NCI-H2081 treated with DMSO at 0.1 percent for 48 hours (cell line): ENCODE measurements around the gene POLA1.
"Not testable (repeated sequence)": the region's sequence is repeated elsewhere in the genome, so short reads cannot be mapped to it uniquely, and the experiment has no call there.

Experiments
- DNase-seq: peaks from one replicate; lab custom pipeline; 2025; lab: John Stamatoyannopoulos, UW

The POLA1 gene

DNA sequence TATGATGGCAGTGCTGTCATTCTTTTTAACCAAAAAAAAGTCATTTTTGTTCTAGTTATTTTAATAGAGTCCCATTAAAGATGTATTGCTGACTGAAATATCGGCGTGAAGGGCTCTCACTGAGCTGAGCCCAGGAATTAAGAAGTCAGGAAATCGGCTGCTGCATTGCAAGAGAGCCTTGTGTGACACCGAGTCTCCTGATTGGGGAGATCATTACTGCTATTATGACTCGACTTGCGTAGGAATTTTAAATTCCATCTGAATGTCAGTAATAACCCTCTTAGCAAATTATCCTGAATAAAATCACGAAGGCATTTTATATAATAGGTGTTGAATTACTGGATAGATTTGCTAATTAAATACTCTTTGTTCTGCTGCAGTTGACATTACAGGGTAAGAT, 111.5 kb downstream of the POLA1 start:
- no peak for DNase-seq

DNA sequence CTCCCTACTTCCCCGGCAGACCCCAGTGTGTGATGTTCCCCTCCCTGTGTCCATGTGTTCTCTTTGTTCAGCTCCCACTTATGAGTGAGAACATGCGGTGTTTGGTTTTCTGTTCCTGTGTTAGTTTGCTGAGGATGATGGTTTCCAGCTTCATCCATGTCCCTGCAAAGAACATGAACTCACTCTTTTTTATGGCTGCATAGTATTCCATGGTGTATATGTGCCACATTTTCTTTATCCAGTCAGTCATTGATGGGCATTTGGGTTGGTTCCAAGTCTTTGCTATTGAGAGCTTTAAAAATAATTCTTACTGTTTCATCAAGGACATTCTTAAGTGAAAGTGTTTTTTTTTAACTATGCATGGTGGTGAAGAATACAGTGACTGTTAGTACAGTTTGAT, 126.1 kb downstream of the POLA1 start:
- not testable (repeated sequence) for DNase-seq

DNA sequence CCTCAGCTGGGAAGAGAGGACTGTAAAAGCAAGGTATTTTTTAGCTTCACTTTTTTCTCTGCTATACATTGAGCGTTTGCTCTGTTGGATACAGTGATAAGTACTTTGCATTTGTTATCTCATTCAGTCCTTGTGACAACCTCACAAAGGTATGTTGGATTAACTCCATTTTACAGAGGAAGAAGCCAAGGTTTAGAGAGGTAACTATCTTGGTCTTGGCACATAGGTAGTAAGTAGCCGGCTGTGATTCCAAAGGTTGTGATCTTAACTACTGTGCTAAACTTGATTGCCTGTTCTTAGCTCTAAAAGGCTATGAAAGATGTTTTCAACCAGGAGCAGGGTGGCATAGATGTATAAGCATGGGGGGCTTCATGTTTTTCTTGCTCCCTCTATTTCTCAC, 134.4 kb downstream of the POLA1 start:
- no peak for DNase-seq

DNA sequence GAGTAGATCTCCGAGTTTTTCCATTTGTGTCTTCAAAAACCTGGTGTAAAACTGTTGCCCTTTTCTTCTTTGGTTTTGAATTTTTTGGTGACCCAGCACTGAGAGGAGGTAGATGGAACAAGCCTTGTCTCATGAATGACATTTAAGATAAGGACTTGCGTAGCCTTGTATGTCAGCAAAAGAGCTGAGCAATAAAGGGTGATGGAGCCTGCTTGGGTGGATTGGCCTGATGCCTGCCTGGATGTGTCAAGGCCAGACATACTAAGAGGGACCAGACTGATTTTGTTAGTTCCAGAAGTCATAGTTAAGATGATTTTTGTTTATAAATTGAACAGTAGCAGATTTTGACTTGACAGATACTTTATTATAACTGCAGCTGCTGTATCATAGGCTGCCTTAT, 134.9 kb downstream of the POLA1 start:
- DNase-seq: no peak

DNA sequence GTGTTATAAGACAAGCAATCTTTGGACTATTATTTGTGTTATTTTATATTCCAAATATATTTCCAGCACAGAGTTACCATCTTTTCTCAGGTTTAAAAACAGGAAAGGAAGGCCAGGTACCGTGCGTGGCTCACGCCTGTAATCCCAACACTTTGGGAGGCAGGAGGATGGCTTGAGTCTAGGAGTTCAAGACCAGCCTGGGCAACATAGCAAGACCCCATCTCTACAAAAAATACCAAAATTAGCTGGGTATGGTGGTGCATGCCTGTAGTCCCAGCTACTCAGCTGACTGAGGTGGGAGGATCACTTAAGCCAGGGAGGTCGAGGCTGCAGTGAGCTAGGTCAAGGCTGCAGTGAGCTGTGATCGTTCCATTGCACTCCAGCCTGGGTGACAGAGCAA, 140.0 kb downstream of the POLA1 start:
- DNase-seq: no peak

DNA sequence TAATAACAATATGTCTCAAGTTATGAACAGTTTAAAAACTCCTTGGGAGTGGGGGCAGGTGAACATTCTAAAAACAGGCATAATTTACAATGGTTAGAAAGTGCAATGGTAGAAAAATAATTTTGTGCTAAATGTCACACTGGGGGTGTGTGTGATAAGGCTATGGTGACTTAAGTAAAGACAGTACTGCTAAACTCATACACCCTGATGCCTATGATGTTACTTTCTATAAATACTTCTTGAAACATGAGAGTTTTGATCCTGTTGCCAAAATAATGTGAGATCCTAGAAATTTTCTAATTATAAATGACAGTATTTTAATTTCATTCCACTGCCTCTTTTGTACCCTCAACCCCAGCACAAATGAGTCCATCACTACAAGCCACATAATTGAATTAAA, 144.2 kb downstream of the POLA1 start:
- DNase-seq: no peak

DNA sequence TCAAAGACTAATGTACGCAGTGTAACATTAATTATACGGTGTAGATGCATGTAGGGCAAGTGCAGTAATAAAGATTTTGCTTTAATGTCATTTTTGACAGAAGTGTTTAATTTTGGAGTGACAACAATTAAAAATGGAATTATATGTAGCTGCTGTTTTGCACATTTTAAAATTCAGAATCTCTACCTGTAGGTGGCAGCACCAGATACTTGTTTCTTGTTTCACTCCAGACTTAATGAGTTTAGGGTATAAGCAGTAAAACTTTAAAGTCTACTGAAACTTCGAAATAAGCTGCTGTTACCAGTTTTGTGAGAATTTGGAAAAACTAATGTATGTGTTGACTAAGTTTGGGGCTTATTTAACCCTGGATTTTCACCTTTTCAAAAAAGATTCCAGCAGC, 144.9 kb downstream of the POLA1 start:
- no peak for DNase-seq

DNA sequence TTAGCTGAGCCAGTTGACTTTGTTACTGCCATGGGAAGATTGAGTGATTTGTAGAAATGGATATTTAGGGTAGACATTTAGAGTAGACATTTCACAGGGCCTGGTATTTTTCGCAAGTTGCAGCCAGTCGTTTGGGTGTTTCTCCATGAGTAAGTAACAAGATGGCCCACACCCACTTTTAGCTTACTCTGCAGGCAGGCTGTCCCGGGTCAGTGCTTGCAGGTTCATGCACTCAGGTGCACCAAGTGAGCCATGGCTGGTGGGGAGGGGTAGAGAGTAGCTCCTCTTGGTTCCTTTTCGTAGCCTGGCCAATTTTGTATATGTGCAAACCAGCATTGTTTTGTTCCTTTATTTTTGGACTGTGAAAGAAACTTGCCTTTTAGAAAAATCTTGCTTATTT, 145.6 kb downstream of the POLA1 start:
- no peak for DNase-seq

DNA sequence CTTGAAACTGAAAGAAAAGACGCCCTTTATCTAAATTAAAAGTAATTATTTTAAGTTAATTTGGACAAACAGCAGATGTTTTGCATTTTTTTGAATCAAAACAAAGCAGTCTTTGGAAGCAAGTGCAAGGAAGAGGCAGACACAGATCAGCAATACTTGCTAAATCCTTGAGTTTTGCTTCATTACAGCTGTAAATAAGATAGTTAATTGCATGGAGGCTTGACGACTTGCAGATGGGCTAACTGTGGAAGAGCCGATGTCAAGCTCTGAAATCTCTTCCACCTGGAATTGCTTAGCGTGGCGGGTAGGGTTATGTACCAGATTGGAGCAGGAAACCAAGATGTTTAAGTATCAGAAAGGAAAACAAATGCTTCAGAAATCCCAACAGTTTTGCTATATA, 148.8 kb downstream of the POLA1 start:
- no peak for DNase-seq

DNA sequence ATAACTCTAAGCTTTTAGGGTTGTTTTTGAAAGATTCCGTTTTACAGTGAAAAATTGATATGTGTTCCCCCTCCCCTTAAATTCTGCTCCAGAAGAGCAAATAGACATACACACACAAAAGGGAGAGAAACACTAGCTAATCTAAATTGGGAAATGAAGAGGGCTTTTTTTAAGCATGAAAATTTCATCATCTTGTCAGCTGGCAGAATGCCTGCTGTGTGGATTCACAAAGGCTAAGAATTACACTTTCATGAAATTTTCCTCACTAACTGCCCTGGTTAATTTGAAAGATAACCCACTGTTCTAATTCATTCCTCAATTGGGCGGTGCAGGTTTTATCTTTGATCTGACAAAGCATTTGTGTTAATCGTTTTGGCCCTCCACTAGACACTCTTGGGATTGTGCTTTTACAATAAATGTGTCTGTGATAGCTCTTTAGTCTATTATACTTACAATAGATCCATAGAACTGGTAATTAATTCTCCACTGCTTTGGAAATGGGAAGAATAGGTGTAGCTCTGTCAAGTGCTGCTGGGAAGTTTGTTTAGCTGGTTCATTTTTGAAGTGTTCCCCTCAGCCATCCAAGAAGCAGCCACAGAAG, 152.9 kb downstream of the POLA1 start:
- no peak for DNase-seq

DNA sequence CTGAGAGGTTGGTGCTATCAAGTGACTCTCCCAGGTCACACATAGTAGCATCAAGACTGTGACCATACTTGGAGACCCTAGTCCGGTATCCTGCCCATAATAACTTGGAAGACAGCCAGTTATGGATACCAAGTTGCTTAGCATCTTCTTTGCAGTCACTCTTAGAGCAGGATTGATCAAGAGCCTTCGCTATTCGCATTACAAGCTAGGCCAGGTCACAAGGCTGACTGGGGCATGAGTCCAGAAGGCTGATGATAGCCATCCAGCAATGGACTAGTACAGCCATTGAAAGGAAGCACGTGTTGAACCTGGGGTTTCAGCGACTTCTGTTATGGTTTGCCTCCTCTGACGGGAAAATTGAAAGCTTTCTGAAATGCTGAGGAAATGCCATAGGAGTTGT, 157.6 kb downstream of the POLA1 start:
- no peak for DNase-seq

DNA sequence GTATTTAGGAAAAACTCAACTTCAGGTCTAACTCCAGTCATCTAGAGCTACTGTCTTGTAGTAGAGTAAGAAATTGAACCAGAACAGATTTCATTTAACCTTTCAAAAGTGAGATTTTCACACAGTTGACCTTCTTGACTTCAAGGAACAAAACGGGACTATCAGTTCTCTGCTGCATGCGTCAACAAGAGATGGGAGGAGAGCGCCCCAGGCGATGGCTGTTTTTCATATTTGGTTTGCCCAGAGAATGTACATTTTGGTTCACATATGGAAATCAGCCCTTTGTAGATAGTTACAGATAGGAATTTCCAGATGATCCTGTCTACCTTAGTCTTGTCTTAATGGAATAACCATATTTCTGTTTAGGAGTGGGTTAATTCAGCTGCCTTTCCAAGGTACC, 158.1 kb downstream of the POLA1 start:
- DNase-seq: no peak

DNA sequence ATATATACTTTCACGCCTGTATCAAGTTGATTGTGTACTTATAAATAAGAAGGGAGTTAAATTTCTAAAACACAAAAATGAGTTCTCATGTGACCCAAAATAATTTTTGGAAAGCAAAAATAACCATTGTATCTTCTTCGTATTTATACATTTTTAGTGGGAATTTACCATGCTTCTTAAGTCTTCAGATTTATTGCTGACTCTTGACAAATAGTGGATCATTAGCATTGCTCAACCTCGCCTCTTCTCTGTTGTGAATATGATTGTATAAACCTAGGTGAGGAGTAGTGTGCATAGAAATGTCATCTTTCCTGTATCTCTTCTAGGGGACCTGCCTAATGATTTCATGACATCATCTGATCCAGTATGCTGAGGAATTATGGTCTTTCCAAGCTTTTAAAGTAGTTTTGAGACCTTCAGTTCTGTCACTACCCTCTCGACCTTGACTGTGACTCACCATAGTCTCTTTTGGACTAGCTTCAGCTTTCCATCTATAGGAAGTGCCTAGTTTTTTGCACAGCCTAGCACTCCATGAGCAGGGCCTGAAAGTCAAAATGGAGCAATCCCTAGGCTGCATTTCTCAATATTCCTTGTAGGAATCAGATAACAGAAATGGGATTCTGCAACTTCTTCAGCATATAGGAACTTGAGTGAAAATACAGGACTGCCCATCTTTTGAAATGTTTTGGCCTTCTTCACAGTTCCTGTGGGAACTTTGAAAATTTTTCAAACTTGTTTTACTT, 164.5 kb downstream of the POLA1 start:
- DNase-seq: no peak

DNA sequence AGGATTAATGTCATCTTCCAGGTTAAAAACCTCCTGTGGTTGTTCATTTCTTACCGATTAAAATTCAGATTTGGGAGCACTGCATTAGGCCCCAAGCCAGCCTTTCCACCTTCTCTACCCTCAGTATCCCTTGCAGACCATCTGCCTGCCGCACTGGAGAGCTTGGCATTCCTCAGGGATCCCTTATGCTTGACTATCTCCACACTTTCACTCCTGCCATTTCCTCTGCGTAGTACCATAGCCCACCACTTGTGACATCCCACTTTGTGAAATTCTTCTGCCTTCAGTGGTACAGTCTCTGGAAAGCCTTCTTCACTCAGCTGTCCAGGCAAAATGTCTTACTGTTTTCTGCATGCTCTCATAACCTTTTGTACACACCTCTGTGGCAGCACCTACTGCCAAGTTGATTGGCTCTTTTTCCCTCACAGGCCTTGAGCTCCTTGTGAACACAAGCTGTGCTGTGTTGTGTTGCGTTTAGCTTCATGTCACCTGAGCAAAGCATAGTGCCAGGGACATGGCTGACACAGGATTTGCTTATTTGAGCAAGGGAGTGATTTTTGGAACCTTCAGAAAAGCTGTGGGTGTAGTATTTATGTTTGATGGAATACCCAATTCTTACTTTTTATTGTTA, 165.6 kb downstream of the POLA1 start:
- no peak for DNase-seq

DNA sequence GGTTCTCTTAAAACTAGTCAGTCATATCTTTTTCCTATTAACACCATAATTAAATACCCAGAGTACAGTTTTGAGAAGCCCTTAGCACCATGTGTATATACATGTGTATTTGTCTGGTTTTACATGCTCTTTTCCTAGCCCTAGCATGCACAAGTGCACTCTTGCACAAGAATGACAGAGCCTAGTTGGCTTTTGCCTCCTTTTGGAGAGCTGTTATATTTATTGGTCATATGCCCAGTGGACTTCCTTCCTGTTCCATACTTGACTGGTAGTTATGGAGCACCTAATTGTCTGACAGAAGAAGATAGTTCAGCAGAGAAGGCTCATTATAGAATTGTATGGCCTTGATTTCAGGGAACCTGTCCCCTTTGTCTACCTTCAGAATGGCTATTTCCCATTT, 166.4 kb downstream of the POLA1 start:
- no peak for DNase-seq

DNA sequence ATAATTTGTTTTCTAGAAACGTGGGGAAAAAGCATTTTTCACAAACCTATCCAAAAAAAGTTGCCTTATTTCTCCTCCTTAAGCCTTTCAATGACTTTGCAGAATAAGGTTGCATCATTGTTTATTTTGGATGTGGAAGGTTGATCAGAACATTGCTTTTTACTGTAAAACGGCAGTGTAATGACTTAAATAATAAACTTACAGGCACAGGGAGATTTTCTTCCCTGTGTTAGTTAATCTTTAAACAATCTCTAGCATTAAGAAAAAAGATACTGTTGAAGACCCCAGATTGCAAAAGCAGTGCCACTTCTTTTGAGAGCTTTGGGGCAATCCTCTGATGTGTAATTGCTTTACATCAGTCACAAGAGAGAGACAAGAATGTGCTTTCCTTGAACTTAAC, 168.6 kb downstream of the POLA1 start:
- no peak for DNase-seq

DNA sequence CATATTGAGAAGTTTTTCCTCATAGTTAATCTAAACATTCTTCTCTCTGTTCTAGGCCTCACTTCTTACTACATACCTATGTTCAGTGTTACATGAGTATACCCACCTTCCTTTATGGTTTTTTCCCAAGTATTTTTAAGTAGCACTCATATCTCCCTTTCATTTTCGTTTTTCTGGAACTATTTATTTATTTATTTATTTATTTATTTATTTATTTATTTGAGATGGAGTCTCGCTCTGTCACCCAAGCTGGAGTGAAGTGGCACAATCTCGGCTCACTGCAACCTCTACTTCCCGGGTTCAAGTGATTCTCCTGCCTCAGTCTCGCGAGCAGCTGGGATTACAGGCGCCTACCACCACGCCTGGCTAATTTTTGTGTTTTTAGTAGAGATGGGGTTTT, 170.1 kb downstream of the POLA1 start:
- DNase-seq: not testable (repeated sequence)

DNA sequence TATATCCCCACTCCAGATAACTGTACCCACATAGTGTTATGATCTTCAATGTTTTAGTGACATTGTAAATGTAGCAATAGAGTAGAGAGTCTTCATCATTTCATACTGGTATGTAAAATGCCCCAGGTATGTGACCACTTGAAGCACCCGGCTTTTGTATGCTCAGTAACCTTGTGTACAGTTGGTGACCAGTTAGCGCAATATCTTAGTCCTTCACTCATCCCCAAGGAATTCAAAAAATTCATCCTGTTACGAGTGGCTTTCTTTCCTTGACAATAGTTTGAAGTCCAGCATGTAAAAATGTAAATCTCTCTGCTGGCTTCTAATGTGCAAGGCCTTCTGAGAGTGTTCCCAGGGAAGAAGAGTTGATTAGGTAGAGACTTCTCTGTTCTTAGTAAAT, 176.4 kb downstream of the POLA1 start:
- no peak for DNase-seq

DNA sequence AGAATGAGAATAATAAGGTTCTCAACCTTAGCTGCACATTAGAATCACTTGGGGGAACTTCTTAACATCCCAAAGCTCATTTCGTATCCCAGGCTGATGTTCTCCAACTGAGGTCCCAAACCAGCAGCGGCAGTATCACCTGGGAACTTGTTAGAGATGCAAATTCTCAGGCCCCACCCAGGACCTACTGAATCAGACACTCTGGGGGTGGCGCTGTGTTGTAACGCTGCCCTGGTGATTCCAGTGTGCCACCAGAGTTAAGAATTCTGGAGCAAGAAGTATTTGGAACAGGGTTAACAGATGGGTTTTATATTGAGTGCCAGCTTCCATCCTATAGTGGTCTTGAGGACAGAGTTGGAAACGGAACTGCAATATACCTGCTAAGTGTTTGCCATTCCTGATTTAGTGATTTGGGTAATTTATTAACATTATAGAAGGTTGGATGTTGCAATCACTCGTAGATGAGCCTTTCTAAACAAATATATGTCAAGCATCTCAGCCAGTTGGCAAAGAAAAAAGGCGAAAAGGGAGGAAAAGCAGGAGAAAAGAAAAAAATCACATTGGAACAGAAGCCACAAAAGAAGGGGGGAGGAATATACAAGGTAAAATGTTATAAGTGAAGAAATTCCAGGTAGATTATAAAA, 181.0 kb downstream of the POLA1 start:
- no peak for DNase-seq

DNA sequence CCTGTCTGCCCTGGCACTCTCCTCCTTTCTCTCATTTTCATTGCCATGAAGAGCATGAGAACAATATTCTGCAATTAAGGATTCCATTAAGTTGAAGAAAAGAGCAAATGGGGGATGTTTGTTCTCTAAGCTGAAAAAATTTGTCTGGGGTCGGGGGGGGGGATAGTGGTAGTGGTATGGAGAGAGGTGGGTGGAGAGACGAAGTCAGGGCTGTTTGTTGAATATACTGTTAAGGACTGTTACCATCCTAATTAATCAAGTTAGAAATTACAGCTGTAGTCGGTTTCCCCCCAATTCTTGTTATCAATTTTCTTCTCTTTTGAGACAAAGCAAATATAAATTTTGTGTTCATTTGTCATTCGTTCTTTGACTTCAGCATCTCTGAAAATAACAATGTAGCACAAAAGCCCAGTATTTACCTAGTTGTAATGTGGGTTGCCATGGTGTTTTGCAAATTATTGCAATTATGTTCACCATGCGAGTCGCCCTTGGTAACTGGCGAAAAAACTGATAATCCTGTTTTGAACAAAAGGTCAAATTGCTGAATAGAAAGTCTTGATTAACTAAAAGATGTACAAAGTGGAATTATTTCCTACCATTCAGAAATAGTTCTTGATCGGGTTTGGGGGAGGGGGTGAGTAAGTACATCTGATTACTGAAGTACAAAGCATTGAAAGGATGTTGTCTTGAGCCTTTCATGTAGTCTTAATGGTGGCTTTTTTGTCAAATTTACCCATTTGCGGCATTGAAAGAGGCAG, 183.0 kb downstream of the POLA1 start:
- DNase-seq: peak; percentile 80

DNA sequence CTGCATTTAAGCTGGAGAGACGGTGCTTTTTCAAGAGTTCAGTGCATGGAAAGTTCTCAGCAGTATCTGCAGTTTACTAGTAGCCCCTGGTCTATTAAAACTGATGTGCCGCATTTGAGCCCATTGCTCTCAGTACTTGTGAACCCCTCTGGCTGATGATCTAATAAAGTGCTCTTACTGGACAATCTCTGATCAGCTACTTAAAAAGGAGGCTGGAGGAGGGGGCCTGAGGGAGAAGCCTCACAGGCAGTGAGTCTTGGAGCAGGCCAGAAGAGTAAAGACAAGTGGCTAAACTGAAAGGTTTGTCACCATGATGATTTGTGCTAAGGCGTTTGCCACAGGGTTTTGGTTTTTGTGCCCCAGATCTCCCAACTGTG, 183.6 kb downstream of the POLA1 start:
- no peak for DNase-seq

DNA sequence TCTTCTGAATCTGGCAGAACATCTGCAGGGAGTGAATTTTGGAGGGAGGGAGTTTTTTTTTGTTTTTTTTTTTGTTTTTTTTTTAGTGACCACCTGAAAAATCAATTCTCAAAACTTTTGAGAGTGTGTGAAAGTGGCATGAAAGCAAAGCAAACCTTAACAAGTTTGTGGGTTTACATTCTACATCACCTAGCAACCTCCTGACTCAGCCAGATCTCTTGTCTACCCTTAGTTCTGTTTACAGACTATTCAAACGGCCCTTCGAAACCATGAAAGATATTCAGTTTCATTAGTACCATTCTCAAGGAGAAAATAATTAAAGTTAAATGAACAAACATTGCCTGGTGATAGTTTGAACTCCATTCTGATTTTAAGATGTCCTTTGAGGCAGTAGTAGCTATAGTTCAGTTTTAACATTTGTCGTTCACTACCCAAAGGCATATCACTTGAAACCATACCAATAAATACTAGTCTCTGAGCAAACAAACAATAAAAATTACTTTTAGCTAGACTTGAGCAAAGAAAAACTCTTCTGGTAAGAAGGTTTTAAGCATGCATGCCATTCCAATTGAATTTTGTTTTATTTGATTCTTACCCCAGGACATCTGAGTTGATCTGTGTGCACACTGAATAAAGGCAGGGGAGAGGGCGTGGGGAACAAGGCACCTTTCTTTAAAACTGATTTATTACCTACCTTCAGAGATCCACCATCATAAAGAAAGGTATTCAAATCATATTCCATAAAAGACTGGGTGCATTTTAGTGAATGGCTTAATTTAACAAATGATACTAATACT, 184.3 kb downstream of the POLA1 start:
- DNase-seq: no peak
